Trophoblast cell (in vitro differentiated cells and primary cell): ENCODE measurements around the gene MYO7A.

Experiments used
- DNase-seq, 2 donors: peaks; one replicate each; pipeline ENCODE4 v3.0.0-alpha.2; 2016
- H2AFZ ChIP-seq: 2 replicates; pipeline ENCODE4 v1.6.1; 2013; ENCODE audit warnings: low read length, moderate library complexity, mild to moderate bottlenecking; ENCODE audit not compliant: insufficient read depth, poor library complexity
- H2AK5ac ChIP-seq: 2 replicates; pipeline ENCODE4 v1.6.1; 2013; ENCODE audit warnings: mild to moderate bottlenecking, low read length
- H2BK120ac ChIP-seq: 2 replicates; pipeline ENCODE4 v1.6.1; 2013; ENCODE audit warnings: low read length, mild to moderate bottlenecking, moderate library complexity; ENCODE audit not compliant: insufficient read depth, poor library complexity
- H2BK12ac ChIP-seq: 2 replicates; pipeline ENCODE4 v1.6.1; 2013; ENCODE audit warnings: mild to moderate bottlenecking, low read length, moderate library complexity
- H2BK5ac ChIP-seq: 2 replicates; pipeline ENCODE4 v1.6.1; 2013; ENCODE audit warnings: low read length, low read depth, moderate library complexity, mild to moderate bottlenecking; ENCODE audit not compliant: poor library complexity
- H3K14ac ChIP-seq: 2 replicates; pipeline ENCODE4 v1.6.1; 2013; ENCODE audit warnings: mild to moderate bottlenecking, low read length
- H3K18ac ChIP-seq: 2 replicates; pipeline ENCODE4 v1.6.1; 2013; ENCODE audit warnings: mild to moderate bottlenecking, low read length
- H3K23ac ChIP-seq: 2 replicates; pipeline ENCODE4 v1.6.1; 2013; ENCODE audit warnings: low read length
- H3K27ac ChIP-seq: 2 replicates; pipeline ENCODE4 v1.5.1; 2013; ENCODE audit warnings: low read depth, mild to moderate bottlenecking, inconsistent platforms, low read length, moderate library complexity
- H3K27me3 ChIP-seq: 2 replicates; pipeline ENCODE4 v1.6.1; 2013; ENCODE audit warnings: inconsistent platforms, mild to moderate bottlenecking, low read length, moderate library complexity; ENCODE audit not compliant: insufficient read depth
- H3K36me3 ChIP-seq, 2 experiments: 1 replicate in 1 of 2; 2 replicates in 1 of 2; pipeline ENCODE4 v1.6.1; 2013; ENCODE audit warnings: low read length in 2 of 2, mild to moderate bottlenecking in 2 of 2, moderate library complexity in 1 of 2; ENCODE audit not compliant: insufficient read depth in 2 of 2, control insufficient read depth in 1 of 2
- H3K4ac ChIP-seq: 2 replicates; pipeline ENCODE4 v1.6.1; 2013; ENCODE audit warnings: low read depth, mild to moderate bottlenecking, low read length, moderate library complexity
- H3K4me1 ChIP-seq, 2 experiments: 1 replicate in 1 of 2; 2 replicates in 1 of 2; pipeline ENCODE4 v1.6.1; 2013; ENCODE audit warnings: low read length in 2 of 2, mild to moderate bottlenecking in 2 of 2, moderate library complexity in 1 of 2; ENCODE audit not compliant: insufficient read depth in 2 of 2, control insufficient read depth in 1 of 2
- H3K4me2 ChIP-seq: 2 replicates; pipeline ENCODE4 v1.6.1; 2013; ENCODE audit warnings: inconsistent platforms, mild to moderate bottlenecking, low read length, moderate library complexity
- H3K4me3 ChIP-seq: 2 replicates; pipeline ENCODE4 v1.5.1; 2013; ENCODE audit warnings: mild to moderate bottlenecking, low read depth, low read length, inconsistent platforms
- H3K79me1 ChIP-seq: one replicate; pipeline ENCODE4 v1.6.1; 2013; ENCODE audit warnings: low read length
- H3K79me2 ChIP-seq: 2 replicates; pipeline ENCODE4 v1.6.1; 2013; ENCODE audit warnings: low read length, mild to moderate bottlenecking; ENCODE audit not compliant: control insufficient read depth, insufficient read depth, poor library complexity
- H3K9ac ChIP-seq: 2 replicates; pipeline ENCODE4 v1.6.1; 2013; ENCODE audit warnings: mild to moderate bottlenecking, low read length
- H3K9me3 ChIP-seq: 2 replicates; pipeline ENCODE4 v1.6.1; 2013; ENCODE audit warnings: low read depth, mild to moderate bottlenecking, control low read depth, inconsistent platforms, low read length; ENCODE audit not compliant: insufficient read depth
- H4K12ac ChIP-seq: 2 replicates; pipeline ENCODE4 v1.6.1; 2013; ENCODE audit warnings: low read depth, mild to moderate bottlenecking, low read length, moderate library complexity
- H4K8ac ChIP-seq: 2 replicates; pipeline ENCODE4 v1.6.1; 2013; ENCODE audit warnings: low read depth, mild to moderate bottlenecking, low read length, moderate library complexity
- H4K91ac ChIP-seq: one replicate; pipeline ENCODE4 v1.6.1; 2013; ENCODE audit warnings: low read depth, mild to moderate bottlenecking, low read length, moderate library complexity
- WGBS: extraction: QIAGEN DNeasy Blood & Tissue Kit; methylation state at CpG from one replicate; pipeline ENCODE4 v1.1.7; 2013; ENCODE audit warnings: missing lambda C conversion rate; ENCODE audit not compliant: insufficient read length, insufficient coverage; ENCODE audit errors: extremely low coverage; 5-methylcytosine and 5-hydroxymethylcytosine counted together

MYO7A gene

GRCh38 chr11:77174559-77174958 lies 46.5 kb downstream of the MYO7A start:
- WGBS, result no CpG with 5 or more reads among the region's 16 CpGs
- Histone ChIP-seq H4K8ac (no peak overlapping the region), H3K79me1 (peaks cover 5% of the 10 kb centered on the region), H3K14ac (no peak overlapping the region), H3K9me3 (peaks cover 3% of the 10 kb centered on the region), H4K91ac (no peak overlapping the region), H2BK12ac (no peak overlapping the region), H2AFZ (no peak overlapping the region), H3K36me3 (no peaks in the 10 kb centered on the region), H3K27ac (no peak overlapping the region), H3K18ac (no peak overlapping the region), H3K4me3 (peak overlapping the region; percentile 35), H2BK5ac (no peak overlapping the region), H3K4me1 (peaks cover 25 to 28% of the 10 kb centered on the region in 2 experiments), H4K12ac (no peak overlapping the region), H3K4me2 (no peak overlapping the region), H3K23ac (no peak overlapping the region), H3K9ac (no peak overlapping the region), H3K79me2 (peaks cover 1% of the 10 kb centered on the region), H3K27me3 (no peaks in the 10 kb centered on the region), H2AK5ac (no peak overlapping the region), H3K4ac (no peak overlapping the region), H2BK120ac (no peak overlapping the region)
- no peak for DNase-seq

- H3K23ac ChIP-seq, result no peak overlapping the region
- WGBS, result no CpG with 5 or more reads among the region's 15 CpGs
- DNase-seq, result no peak
These were observed 47.2 kb downstream of the MYO7A start for GRCh38 chr11:77175021-77175842.

GRCh38 chr11:77175869-77176539 lies 48.0 kb downstream of the MYO7A start:
- Histone ChIP-seq H4K91ac (no peak overlapping the region), H3K79me2 (peaks cover 1% of the 10 kb centered on the region), H3K9me3 (peaks cover 5% of the 10 kb centered on the region), H3K18ac (no peak overlapping the region), H2BK12ac (no peak overlapping the region), H3K36me3 (no peaks in the 10 kb centered on the region), H3K4me1 (peaks cover 15 to 16% of the 10 kb centered on the region in 2 experiments), H4K12ac (no peak overlapping the region), H2AK5ac (no peak overlapping the region), H3K14ac (no peak overlapping the region), H3K4me2 (no peak overlapping the region), H3K4me3 (no peak overlapping the region), H3K9ac (no peak overlapping the region), H3K27ac (no peak overlapping the region), H3K27me3 (no peaks in the 10 kb centered on the region), H3K79me1 (peaks cover 2% of the 10 kb centered on the region), H4K8ac (no peak overlapping the region), H3K23ac (no peak overlapping the region), H2BK5ac (no peak overlapping the region), H3K4ac (no peak overlapping the region), H2AFZ (no peak overlapping the region), H2BK120ac (no peak overlapping the region)
- no peak for DNase-seq
- WGBS, result no CpG with 5 or more reads among the region's 12 CpGs

More at GRCh38 chr11:77175021-77175842, 47.2 kb downstream of the MYO7A start:
- H4K91ac ChIP-seq, result no peak overlapping the region
- no peak overlapping the region for H2BK120ac ChIP-seq
- no peak overlapping the region for H2AK5ac ChIP-seq
- H2BK12ac ChIP-seq, result no peak overlapping the region
- peaks cover 5% of the 10 kb centered on the region for H3K79me1 ChIP-seq
- H3K18ac ChIP-seq, result no peak overlapping the region
- H3K14ac ChIP-seq, result no peak overlapping the region
- H3K9ac ChIP-seq, result no peak overlapping the region
- H3K4me1 ChIP-seq, result peaks cover 23 to 24% of the 10 kb centered on the region in 2 experiments
- H3K27ac ChIP-seq, result no peak overlapping the region
- H3K4me2 ChIP-seq, result no peak overlapping the region
- no peaks in the 10 kb centered on the region for H3K36me3 ChIP-seq
- no peak overlapping the region for H3K4me3 ChIP-seq
- H2BK5ac ChIP-seq, result no peak overlapping the region
- H3K9me3 ChIP-seq, result peaks cover 3% of the 10 kb centered on the region
- H4K12ac ChIP-seq, result no peak overlapping the region
- no peak overlapping the region for H2AFZ ChIP-seq
- H3K79me2 ChIP-seq, result peaks cover 1% of the 10 kb centered on the region
- no peak overlapping the region for H3K4ac ChIP-seq
- H3K27me3 ChIP-seq, result no peaks in the 10 kb centered on the region
- no peak overlapping the region for H4K8ac ChIP-seq

GRCh38 chr11:77176996-77177395 lies 49.0 kb downstream of the MYO7A start:
- Histone ChIP-seq H3K36me3 (no peaks in the 10 kb centered on the region), H3K27ac (no peak overlapping the region), H2BK120ac (no peak overlapping the region), H3K4ac (no peak overlapping the region), H3K4me1 (peaks cover 8 to 9% of the 10 kb centered on the region in 2 experiments), H3K14ac (no peak overlapping the region), H4K91ac (no peak overlapping the region), H3K9me3 (peaks cover 5% of the 10 kb centered on the region), H3K23ac (no peak overlapping the region), H2AK5ac (no peak overlapping the region), H3K4me3 (no peak overlapping the region), H3K79me1 (no peaks in the 10 kb centered on the region), H3K18ac (no peak overlapping the region), H4K12ac (no peak overlapping the region), H3K4me2 (no peak overlapping the region), H3K9ac (no peak overlapping the region), H2BK12ac (no peak overlapping the region), H2BK5ac (no peak overlapping the region), H3K27me3 (no peaks in the 10 kb centered on the region), H4K8ac (no peak overlapping the region), H3K79me2 (no peaks in the 10 kb centered on the region), H2AFZ (no peak overlapping the region)
- DNase-seq, result no peak
- no CpG with 5 or more reads among the region's 9 CpGs for WGBS
